Thoracic aorta (tissue), 2 donors: ENCODE measurements around the gene HSDL1. TPM values are rescaled to one million over a fixed set of nuclear protein-coding genes. Genes with fewer than 3 reads are reported as not detected.

Experiments used
- ATAC-seq: fragments of 150-250 bp; one replicate; pipeline ENCODE4 v1.8.0; 2017; ENCODE audit warnings: low read depth; ENCODE audit not compliant: insufficient number of reproducible peaks, low FRiP score
- DNase-seq: peaks from one replicate; pipeline ENCODE4 v3.0.0-alpha.2; 2020; ENCODE audit warnings: low spot score
- H3K27ac ChIP-seq, 2 donors: fragments of 200-600 bp; sonication (generic); 1 replicate in 1 of 2; 2 replicates in 1 of 2; pipeline ENCODE4 v1.5.1; 2016; ENCODE audit warnings: mild to moderate bottlenecking in 2 of 2, moderate library complexity in 2 of 2
- H3K27me3 ChIP-seq: fragments of 200-600 bp; sonication (generic); replicated peaks from 2 replicates; pipeline ENCODE4 v1.6.0; 2016; ENCODE audit warnings: mild to moderate bottlenecking; ENCODE audit not compliant: insufficient read depth
- H3K36me3 ChIP-seq: fragments of 200-600 bp; sonication (generic); one replicate; pipeline ENCODE4 v1.5.1; 2016
- H3K4me1 ChIP-seq, 2 donors: fragments of 200-600 bp; sonication (generic); 1 replicate in 1 of 2; 2 replicates in 1 of 2; pipeline versions ENCODE4 v1.5.1 to v1.6.0; 2016; ENCODE audit warnings: low read depth in 2 of 2, mild to moderate bottlenecking in 1 of 2; ENCODE audit not compliant: control insufficient read depth in 1 of 2
- H3K4me3 ChIP-seq: fragments of 200-600 bp; sonication (generic); 2 replicates; pipeline ENCODE4 v1.5.1; 2016; ENCODE audit warnings: mild to moderate bottlenecking
- H3K9me3 ChIP-seq: fragments of 200-600 bp; sonication (generic); 2 replicates; pipeline ENCODE4 v1.5.1; 2016
- total RNA-seq, 2 donors: library from RNA; depleted of rRNA; stranded (reverse); fragments of >200 nt; gene quantifications; one replicate each; pipeline versions ENCODE4 v1.1.0 to v1.2.3, GENCODE V29; 2016
- TF ChIP-seq, protein P1 (sequence below): fragments of 200-600 bp; sonication (generic); IDR thresholded peaks from one replicate; pipeline ENCODE4 v1.5.1; 2019; ENCODE audit warnings: antibody characterized with exemption

HSDL1 gene
- total RNA-seq, 2 donors from 2014 or later = 7.2 to 14.4 TPM

DNA sequence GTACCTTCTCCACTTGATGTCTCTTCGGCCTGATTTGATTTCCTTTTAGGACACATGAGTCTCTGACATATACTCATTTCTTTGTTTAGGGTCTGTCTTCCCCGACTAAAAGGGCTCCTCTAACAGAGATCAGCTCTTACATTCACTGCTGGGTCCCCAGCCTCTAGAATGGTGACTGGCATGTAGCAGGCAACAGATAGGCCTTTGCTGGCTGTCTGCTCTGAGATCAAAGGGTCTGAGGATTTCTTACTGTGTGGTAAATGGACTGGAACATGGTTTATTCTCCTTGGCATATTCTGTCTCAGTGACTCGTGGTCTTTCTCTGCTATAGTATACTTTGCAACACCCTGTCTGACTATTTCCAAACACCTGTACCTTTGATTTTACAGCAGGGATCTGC, 16.8 kb upstream of the HSDL1 start:
- DNase-seq (no peak), ATAC-seq (no peak)
- Histone ChIP-seq H3K36me3 (no peaks in the 10 kb centered on the region), H3K27me3 (peaks cover 3% of the 10 kb centered on the region), H3K4me3 (no peak overlapping the region), H3K4me1 (no peaks in the 10 kb centered on the region), H3K27ac (no peak overlapping the region), H3K9me3 (no peaks in the 10 kb centered on the region)
- TF ChIP-seq, protein P1, sequence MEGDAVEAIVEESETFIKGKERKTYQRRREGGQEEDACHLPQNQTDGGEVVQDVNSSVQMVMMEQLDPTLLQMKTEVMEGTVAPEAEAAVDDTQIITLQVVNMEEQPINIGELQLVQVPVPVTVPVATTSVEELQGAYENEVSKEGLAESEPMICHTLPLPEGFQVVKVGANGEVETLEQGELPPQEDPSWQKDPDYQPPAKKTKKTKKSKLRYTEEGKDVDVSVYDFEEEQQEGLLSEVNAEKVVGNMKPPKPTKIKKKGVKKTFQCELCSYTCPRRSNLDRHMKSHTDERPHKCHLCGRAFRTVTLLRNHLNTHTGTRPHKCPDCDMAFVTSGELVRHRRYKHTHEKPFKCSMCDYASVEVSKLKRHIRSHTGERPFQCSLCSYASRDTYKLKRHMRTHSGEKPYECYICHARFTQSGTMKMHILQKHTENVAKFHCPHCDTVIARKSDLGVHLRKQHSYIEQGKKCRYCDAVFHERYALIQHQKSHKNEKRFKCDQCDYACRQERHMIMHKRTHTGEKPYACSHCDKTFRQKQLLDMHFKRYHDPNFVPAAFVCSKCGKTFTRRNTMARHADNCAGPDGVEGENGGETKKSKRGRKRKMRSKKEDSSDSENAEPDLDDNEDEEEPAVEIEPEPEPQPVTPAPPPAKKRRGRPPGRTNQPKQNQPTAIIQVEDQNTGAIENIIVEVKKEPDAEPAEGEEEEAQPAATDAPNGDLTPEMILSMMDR = no peak

DNA sequence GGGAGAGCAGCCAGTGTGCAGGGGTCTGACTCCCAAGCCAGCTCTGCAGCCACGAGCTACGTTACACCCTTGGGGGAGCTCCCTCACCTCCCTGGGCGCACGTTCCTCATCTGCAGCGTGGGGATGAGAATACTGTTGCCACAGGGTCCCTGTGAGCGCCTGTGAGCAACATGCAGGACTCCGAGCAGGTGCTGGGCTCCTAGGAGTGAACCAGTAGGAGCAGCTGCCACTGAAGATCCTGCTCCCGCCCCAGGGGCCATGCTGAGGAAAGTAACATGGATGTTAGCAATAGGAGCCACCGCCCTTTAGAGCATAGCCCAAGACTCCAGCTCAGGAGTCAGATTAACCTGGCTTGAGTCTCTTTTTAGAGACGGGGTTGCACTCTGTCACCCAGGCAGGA, 16.1 kb upstream of the HSDL1 start:
- no peak for DNase-seq

DNA sequence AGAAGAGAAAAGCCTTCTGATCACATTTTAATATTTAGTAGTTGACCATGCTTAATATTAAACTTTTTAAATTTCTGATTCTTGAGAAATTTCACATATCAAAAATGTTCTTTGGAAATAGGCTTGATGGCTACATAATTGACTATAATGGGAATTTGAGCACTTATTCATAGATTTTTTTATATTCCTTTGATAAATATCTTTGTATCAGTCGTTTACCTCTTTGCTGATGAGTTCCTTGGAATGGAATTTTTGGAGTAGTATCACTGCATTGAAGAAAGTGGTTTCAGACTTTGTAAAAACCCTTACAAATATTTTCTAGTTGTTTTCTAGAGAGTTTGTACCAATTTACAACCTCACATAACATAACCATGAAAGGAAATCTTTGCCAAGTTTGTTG, 14.8 kb upstream of the HSDL1 start:
- no peak for ATAC-seq
- Histone ChIP-seq H3K36me3 (no peaks in the 10 kb centered on the region), H3K4me3 (no peak overlapping the region), H3K27me3 (peaks cover 6% of the 10 kb centered on the region), H3K27ac (no peak overlapping the region), H3K4me1 (no peaks in the 10 kb centered on the region), H3K9me3 (no peaks in the 10 kb centered on the region)
- TF ChIP-seq, protein P1 = no peak
- no peak for DNase-seq

More for the DNA sequence above, 16.1 kb upstream of the HSDL1 start:
- Histone ChIP-seq H3K27ac (no peak overlapping the region), H3K4me1 (no peaks in the 10 kb centered on the region), H3K27me3 (peaks cover 6% of the 10 kb centered on the region), H3K9me3 (no peaks in the 10 kb centered on the region), H3K4me3 (no peak overlapping the region), H3K36me3 (no peaks in the 10 kb centered on the region)
- no peak for ATAC-seq
- TF ChIP-seq, protein P1 = no peak

DNA sequence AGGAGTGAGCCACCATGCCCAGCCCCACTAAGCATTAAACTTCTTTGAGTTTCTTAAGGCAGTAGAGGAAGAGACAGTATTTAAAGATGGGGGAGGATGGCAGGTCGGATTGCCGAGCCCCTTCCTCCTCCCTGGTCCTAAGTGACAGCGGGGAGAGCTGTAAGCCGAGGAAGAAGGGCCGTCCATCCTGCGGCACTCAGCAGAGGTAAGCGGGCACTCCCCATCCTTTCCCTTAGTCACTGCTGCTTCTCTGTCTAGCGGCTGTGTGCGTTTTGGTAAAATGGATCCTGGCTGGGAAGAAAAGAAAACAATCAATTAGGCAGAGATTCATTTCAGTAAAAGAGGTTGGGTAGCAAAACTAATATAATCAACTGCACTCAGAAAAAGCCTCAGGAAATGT, 14.0 kb upstream of the HSDL1 start:
- Histone ChIP-seq H3K27me3 (peaks cover 6% of the 10 kb centered on the region), H3K4me1 (no peaks in the 10 kb centered on the region), H3K9me3 (no peaks in the 10 kb centered on the region), H3K4me3 (no peak overlapping the region), H3K27ac (no peak overlapping the region), H3K36me3 (no peaks in the 10 kb centered on the region)
- DNase-seq (no peak), ATAC-seq (no peak)
- TF ChIP-seq, protein P1 = no peak

DNA sequence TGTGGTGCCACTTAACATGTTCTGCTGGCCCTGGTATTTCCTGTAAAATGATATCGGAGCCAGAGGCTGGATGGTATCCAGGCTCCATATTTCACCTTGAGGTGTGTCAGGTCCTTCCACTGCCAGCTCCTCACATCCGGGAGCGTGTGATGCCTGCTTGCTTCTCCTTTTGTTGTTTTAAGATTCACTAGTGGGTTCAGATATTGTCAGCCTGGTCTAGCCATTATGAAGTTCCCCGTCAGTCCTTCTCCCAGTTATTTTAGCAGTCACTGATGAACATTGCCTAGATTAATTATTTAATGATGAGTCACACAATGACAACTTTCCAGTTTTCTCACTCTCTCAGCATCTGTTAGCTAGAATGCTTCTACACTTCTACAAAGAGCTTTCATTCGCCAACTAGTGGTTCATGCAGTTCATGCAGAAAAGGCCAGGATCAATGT, 11.4 kb upstream of the HSDL1 start:
- H3K27ac ChIP-seq = no peak overlapping the region
- ATAC-seq (no peak), DNase-seq (no peak)
- no peaks in the 10 kb centered on the region for H3K4me1 ChIP-seq
- no peak overlapping the region for H3K4me3 ChIP-seq
- H3K27me3 ChIP-seq = peaks cover 6% of the 10 kb centered on the region
- H3K36me3 ChIP-seq = no peaks in the 10 kb centered on the region
- TF ChIP-seq, protein P1 = no peak
- H3K9me3 ChIP-seq = no peaks in the 10 kb centered on the region
